Muscle of leg (tissue), 11 donors: ENCODE results near the gene LRCH1. TPM values are rescaled to one million over a fixed set of nuclear protein-coding genes. Genes with fewer than 3 reads are reported as not detected.

Experiments
- DNase-seq: peaks from one replicate; pipeline ENCODE4 v3.0.0; 2013
- H3K27ac ChIP-seq: one replicate; pipeline ENCODE4 v1.5.1; 2013; ENCODE audit warnings: mild to moderate bottlenecking, low read length, control low read depth
- H3K27me3 ChIP-seq: one replicate; pipeline ENCODE4 v1.6.1; 2013; ENCODE audit warnings: low read length; ENCODE audit not compliant: control insufficient read depth, insufficient read depth
- H3K36me3 ChIP-seq: one replicate; pipeline ENCODE4 v1.6.1; 2013; ENCODE audit warnings: low read length; ENCODE audit not compliant: control insufficient read depth, insufficient read depth
- H3K4me1 ChIP-seq: one replicate; pipeline ENCODE4 v1.6.1; 2013; ENCODE audit warnings: low read length; ENCODE audit not compliant: control insufficient read depth, insufficient read depth
- H3K4me3 ChIP-seq: one replicate; pipeline ENCODE4 v1.5.1; 2013; ENCODE audit warnings: low read length, control low read depth
- H3K9me3 ChIP-seq: replicated peaks from 2 replicates; pipeline ENCODE4 v1.6.1; 2013; ENCODE audit warnings: low read depth, low read length; ENCODE audit not compliant: control insufficient read depth
- WGBS: methylation state at CpG from one replicate; pipeline ENCODE4 v1.1.5; 2013; ENCODE audit warnings: missing lambda C conversion rate; ENCODE audit not compliant: insufficient coverage; 5-methylcytosine and 5-hydroxymethylcytosine counted together
- polyA plus RNA-seq, 8 donors: library from polyadenylated mRNA; unstranded; fragments of 120-200 nt; gene quantifications; one replicate each; pipeline versions ENCODE4 v1.2.1 to v1.2.3, GENCODE V29; 2013; ENCODE audit warnings: inconsistent platforms in 1 of 8, low replicate concordance in 1 of 8; ENCODE audit not compliant: insufficient read length in 8 of 8, insufficient read depth in 1 of 8
- total RNA-seq: library from RNA; stranded (reverse); fragments of 120-200 nt; gene quantifications from one replicate; pipeline ENCODE4 v1.2.4, GENCODE V29; 2013

The LRCH1 gene
- total and polyA plus RNA-seq, 9 donors = 13.6 to 22.9 (median 19.8) TPM

DNA sequence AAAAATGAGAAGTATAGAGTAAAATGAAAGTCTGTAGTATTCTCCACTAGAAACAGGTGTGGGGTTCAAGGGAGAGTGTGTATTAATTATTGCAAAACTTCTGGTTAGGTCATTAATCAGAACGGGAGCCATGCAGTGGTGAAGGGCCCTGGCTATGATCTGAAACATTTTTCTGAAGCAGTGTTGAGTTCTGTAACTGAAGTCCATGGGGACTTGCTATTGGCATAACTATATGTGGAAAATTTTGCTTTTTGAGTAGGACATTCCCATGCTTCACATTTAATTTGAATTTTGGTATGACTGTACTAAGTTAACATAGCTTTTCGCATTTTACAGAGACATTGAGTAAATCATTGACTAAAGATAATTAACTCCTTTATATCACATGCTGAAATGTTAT lies 67.5 kb downstream of the LRCH1 start:
- no peaks in the 10 kb centered on the region for H3K36me3 ChIP-seq
- WGBS = 17% methylated on average over 1 of the region's 2 CpGs
- peak; percentile 84 for DNase-seq
- no peak overlapping the region for H3K27ac ChIP-seq
- H3K9me3 ChIP-seq = no peaks in the 10 kb centered on the region
- peaks cover 21% of the 10 kb centered on the region for H3K4me1 ChIP-seq
- no peaks in the 10 kb centered on the region for H3K27me3 ChIP-seq
- H3K4me3 ChIP-seq = no peak overlapping the region

DNA sequence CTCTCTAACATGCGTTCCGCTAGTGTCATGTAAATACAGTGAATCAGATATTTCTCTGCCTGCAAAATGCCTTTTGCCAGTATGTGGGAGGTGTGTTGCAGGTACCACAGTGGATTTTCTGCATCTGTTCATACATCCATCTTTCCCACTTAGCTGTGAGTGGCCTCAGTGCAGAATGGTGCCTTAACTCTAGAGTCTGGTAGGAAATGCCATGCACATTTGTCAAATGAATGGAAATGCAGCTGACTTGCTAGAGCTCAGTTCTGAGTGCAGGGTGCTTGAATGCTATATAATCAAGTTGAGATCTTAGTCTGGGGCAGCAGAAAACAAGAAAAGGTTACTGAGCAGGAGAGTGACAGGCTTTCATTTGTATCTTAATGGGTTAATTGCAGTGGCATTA lies 68.2 kb downstream of the LRCH1 start:
- H3K36me3 ChIP-seq = no peaks in the 10 kb centered on the region
- H3K9me3 ChIP-seq = no peaks in the 10 kb centered on the region
- no peak overlapping the region for H3K27ac ChIP-seq
- no peak overlapping the region for H3K4me3 ChIP-seq
- no peak for DNase-seq
- peaks cover 21% of the 10 kb centered on the region for H3K4me1 ChIP-seq
- WGBS = no CpG with 5 or more reads among the region's 2 CpGs
- H3K27me3 ChIP-seq = no peaks in the 10 kb centered on the region

DNA sequence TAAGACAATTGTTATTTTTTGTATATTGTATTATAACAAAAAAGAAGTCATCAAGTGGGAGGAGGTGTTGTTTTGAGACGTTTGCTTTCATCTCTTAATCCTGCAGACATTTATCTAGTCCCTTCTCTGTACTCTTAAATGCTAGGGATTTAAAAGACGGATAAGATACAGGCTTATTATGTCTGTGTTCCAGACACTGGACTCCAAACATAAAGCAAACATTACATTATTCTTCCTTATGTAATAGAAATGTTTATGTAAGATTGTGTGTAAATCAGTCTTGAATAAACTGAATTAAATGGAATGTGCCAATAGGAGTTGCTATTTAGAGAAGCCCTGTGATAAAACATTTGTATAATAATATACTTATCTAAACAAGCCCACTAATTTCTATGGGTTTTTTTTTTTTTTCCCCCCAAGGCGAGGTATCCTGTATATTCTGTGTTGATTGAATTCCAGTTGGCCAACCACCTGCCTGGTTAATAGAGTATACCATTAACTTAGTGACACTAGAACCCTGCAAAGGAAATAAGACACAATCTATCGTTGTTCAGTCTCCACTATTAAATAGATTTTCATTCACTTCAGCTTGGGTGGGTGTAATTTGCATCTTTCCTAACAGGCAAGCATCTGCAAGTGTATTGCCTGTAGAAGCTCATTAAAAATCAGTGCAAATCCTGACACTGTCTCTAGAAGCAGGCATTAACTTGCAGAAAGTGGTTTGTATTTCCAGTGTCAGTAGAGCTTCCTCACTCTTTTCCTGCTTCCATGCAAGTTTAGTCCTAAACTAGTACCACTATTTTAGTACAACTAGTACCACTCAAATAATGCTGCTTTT lies 69.0 kb downstream of the LRCH1 start:
- no peaks in the 10 kb centered on the region for H3K9me3 ChIP-seq
- H3K4me1 ChIP-seq = peaks cover 20% of the 10 kb centered on the region
- DNase-seq = no peak
- H3K4me3 ChIP-seq = no peak overlapping the region
- WGBS = no CpG with 5 or more reads among the region's 4 CpGs
- H3K27me3 ChIP-seq = no peaks in the 10 kb centered on the region
- H3K36me3 ChIP-seq = no peaks in the 10 kb centered on the region
- H3K27ac ChIP-seq = peak overlapping the region; percentile 45

DNA sequence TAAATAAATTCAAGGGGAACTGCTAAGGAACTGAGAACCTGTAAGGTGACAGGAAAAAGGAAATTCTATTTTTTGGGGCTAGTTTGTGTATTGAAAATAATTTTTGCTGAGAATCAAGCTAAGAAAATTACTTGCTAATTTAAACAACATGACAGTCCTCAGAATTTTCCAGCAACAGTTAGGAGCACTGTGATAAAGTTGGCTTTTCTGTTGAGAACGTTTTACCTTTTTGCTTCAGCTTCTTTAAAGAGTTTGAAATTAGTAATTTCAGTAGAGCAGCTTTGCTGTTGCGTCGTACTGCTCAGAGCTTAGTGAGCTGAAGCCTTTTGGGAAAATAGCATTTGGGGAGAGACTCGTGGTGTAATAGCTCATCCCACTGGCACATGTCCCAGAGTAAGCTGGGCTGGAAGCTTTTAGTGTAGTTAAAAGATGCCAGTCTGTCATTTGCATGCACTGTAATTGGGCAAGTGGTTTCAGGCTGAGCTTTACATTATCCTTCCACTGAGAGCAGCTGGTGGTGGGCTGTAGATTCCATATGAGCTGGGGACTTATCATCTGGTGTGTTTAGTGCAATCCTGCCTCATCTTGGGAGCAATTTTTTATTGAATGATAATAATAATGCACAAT lies 69.8 kb downstream of the LRCH1 start:
- DNase-seq = peak; percentile 89
- H3K36me3 ChIP-seq = no peaks in the 10 kb centered on the region
- H3K27me3 ChIP-seq = no peaks in the 10 kb centered on the region
- no peak overlapping the region for H3K4me3 ChIP-seq
- 24% methylated on average over 4 of the region's 4 CpGs for WGBS
- H3K9me3 ChIP-seq = no peaks in the 10 kb centered on the region
- H3K4me1 ChIP-seq = peaks cover 16% of the 10 kb centered on the region
- H3K27ac ChIP-seq = peak overlapping the region; percentile 45

DNA sequence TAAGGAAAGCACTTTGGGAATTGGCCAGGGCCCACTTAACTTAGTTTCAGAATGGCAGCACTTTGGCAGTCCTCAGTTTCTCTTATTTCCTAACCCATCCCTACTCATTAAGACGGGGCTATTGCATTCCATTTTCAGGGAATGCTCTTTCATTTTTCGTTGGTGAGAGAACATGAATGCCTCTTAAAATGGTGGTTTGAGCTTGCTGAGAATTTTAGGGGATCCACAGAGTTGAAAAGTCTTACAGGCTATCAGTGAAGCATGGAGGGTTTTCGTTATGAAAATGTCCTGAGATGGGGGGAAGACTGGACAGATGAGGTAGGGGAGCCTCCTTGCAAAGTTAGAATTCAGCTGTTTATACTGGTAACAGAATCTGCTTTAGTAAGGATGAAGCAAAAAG lies 71.4 kb downstream of the LRCH1 start:
- WGBS = 94% methylated on average over 2 of the region's 3 CpGs
- H3K4me1 ChIP-seq = peaks cover 16% of the 10 kb centered on the region
- no peaks in the 10 kb centered on the region for H3K9me3 ChIP-seq
- no peaks in the 10 kb centered on the region for H3K36me3 ChIP-seq
- H3K27me3 ChIP-seq = no peaks in the 10 kb centered on the region
- DNase-seq = no peak
- H3K27ac ChIP-seq = no peak overlapping the region
- no peak overlapping the region for H3K4me3 ChIP-seq

DNA sequence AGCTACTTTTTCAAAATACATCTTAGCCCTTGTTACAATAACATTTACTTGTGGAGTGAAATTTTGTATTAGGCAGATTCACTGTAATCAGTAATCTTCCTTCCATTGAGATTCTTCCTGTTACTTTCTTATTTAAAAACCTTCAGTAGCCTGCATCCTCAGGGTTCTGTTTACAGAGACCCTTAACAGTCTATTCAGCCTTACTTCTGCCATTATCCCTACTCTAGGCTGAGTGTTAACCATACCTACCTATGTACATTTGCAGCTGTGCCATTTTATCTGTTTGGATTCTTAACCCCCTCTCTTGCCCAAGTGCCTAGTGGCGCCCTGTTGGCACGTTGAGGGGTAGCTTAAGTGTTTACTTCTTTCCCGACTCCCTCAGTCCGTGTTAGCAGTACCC lies 71.9 kb downstream of the LRCH1 start:
- H3K4me1 ChIP-seq = peaks cover 19% of the 10 kb centered on the region
- H3K27ac ChIP-seq = no peak overlapping the region
- no peaks in the 10 kb centered on the region for H3K9me3 ChIP-seq
- no peak overlapping the region for H3K4me3 ChIP-seq
- no peaks in the 10 kb centered on the region for H3K27me3 ChIP-seq
- DNase-seq = no peak
- WGBS = 86% methylated on average over 4 of the region's 4 CpGs
- H3K36me3 ChIP-seq = no peaks in the 10 kb centered on the region

DNA sequence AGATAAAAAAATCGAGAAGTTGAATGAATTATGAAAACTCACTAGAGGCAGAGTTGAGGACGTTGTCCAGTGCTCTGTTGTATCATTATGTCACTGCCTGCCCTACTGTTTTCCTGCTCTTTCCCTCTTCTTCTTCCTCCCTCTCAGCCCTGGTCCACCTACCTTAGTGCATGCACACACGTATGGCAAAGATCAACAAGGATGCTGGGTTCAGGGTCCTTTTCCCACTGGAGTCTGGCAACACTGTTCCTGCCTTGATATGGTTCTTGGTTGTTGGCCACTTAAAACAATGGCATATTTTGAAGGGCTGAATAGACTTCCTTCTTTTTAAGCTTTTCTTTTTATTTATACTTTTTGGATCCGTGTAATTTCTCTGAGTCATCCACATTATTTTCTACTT lies 74.5 kb downstream of the LRCH1 start:
- Histone ChIP-seq H3K4me3 (no peak overlapping the region), H3K27me3 (no peaks in the 10 kb centered on the region), H3K27ac (no peak overlapping the region), H3K9me3 (no peaks in the 10 kb centered on the region), H3K36me3 (no peaks in the 10 kb centered on the region), H3K4me1 (peaks cover 11% of the 10 kb centered on the region)
- DNase-seq = no peak
- 100% methylated on average over 1 of the region's 4 CpGs for WGBS

DNA sequence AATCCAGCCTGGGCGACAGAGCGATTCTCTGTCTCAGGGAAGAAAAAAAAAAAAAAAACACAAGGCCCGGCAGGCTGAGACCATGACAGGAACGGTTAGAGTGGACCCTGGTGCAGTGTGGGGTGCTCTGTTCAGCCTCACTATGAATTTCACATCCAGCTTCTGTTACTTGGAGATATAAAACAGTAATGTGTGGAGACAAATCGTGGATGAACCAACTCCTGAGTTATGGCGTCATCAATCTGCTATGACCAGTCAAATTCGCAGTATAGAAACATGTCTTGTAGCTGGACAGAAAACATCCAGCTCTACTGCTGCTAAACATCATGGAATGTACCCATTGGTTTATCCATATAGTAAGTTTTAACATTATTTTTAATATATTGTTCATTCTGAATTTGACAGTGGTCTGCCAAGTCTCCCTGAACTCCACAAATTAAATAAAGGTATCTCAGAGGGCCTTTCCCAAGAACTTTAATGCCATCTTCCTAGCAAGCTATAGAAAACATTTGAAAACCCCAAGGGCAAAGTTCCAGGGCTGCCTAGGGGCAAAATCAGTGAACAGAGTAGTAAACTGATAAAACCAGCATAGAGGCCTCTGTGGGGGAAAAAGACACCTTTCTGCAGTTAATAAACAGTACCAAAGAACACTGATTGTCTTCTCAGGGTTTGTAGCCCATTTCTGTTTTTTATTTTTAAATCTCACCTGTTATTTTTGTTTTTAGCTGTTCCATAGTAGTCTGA lies 75.8 kb downstream of the LRCH1 start:
- 97% methylated on average over 5 of the region's 7 CpGs for WGBS
- no peak overlapping the region for H3K27ac ChIP-seq
- no peak overlapping the region for H3K4me3 ChIP-seq
- H3K4me1 ChIP-seq = peaks cover 10% of the 10 kb centered on the region
- H3K9me3 ChIP-seq = no peaks in the 10 kb centered on the region
- H3K36me3 ChIP-seq = no peaks in the 10 kb centered on the region
- no peaks in the 10 kb centered on the region for H3K27me3 ChIP-seq
- no peak for DNase-seq

DNA sequence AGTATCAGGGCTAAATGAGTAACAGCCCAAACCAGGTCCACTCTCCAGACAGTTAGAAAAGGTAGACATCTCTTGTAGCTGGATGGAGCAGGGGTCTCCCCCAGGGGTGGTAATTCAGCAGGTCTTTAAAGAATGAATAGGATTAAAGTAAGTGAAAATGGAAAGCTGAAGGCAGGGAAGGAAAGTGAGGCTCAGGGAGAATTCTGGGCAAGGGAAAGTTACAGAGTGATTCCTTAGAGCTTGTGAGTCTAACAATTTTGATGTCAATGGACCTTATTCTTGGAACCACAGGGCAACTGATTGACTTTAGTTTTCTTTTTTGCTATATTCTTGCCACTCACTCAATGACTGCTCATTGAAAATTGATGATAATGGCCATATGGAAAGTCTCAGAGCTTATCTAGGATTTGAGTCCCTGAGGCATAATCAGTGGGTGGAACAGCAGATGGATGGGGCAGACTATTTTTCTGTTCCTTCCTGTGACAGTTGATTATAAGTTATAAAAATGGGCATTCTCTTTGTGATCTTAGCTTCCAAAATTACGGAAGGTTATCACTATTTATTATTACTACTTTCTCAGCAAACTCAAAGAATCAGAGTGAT lies 76.9 kb downstream of the LRCH1 start:
- Histone ChIP-seq H3K27ac (no peak overlapping the region), H3K36me3 (no peaks in the 10 kb centered on the region), H3K27me3 (no peaks in the 10 kb centered on the region), H3K4me3 (no peak overlapping the region), H3K4me1 (peaks cover 14% of the 10 kb centered on the region), H3K9me3 (no peaks in the 10 kb centered on the region)
- DNase-seq = no peak
- no CpG with 5 or more reads among the region's 1 CpG for WGBS
